Nephron (organoid): Measurements from ENCODE around the gene BCAS2.

Experiments used
- H3K27ac Mint-ChIP-seq, 3 experiments: 2 replicates each; pipeline ENCODE4 v1.8.0; 2020; ENCODE audit warnings: mixed read lengths in 3 of 3, mild to moderate bottlenecking in 2 of 3, moderate library complexity in 1 of 3
- H3K27me3 Mint-ChIP-seq: 2 replicates; pipeline ENCODE4 v1.8.0; 2021; ENCODE audit warnings: low read depth, mild to moderate bottlenecking, moderate library complexity, mixed read lengths
- H3K36me3 Mint-ChIP-seq: 2 replicates; pipeline ENCODE4 v1.8.0; 2020; ENCODE audit warnings: low read depth, mixed read lengths
- H3K4me1 Mint-ChIP-seq: 2 replicates; pipeline ENCODE4 v1.8.0; 2020; ENCODE audit warnings: mixed read lengths
- H3K4me3 Mint-ChIP-seq, 3 experiments: 2 replicates each; pipeline ENCODE4 v1.8.0; 2020; ENCODE audit warnings: mild to moderate bottlenecking in 3 of 3, mixed read lengths in 3 of 3, moderate library complexity in 2 of 3
- H3K9me3 Mint-ChIP-seq: 2 replicates; pipeline ENCODE4 v1.8.0; 2020; ENCODE audit warnings: mixed read lengths
- TF ChIP-seq, protein P1 (sequence below), 3 experiments: fragments of 200-600 bp; sonication (generic); IDR thresholded peaks; one replicate each; pipeline ENCODE4 v1.5.0; 2021; ENCODE audit warnings: antibody characterized with exemption in 3 of 3; ENCODE audit not compliant: unreplicated experiment in 3 of 3

Gene BCAS2

DNA sequence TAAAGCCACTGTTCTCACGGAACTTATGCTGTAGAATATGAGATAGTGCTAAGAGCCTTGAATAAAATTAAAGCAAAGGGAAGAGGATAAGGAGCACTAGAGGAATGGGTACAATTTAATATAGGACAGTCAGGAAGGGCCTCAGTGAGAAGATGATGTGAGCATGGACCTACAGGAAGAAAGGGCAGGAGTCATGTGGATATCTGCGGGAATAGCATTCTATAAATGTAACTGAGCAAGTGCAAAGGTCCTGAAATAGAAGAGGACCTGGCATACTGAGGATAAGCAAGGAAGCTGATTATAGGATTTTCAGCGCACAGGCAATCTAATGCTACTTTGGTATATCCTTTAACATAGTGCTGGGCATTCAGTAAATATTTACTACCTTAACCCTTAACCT, 12.6 kb upstream of the BCAS2 start:
- no peaks in the 10 kb centered on the region for H3K27me3 Mint-ChIP-seq
- no peak overlapping the region for H3K27ac Mint-ChIP-seq
- no peaks in the 10 kb centered on the region for H3K9me3 Mint-ChIP-seq
- TF ChIP-seq, protein P1, sequence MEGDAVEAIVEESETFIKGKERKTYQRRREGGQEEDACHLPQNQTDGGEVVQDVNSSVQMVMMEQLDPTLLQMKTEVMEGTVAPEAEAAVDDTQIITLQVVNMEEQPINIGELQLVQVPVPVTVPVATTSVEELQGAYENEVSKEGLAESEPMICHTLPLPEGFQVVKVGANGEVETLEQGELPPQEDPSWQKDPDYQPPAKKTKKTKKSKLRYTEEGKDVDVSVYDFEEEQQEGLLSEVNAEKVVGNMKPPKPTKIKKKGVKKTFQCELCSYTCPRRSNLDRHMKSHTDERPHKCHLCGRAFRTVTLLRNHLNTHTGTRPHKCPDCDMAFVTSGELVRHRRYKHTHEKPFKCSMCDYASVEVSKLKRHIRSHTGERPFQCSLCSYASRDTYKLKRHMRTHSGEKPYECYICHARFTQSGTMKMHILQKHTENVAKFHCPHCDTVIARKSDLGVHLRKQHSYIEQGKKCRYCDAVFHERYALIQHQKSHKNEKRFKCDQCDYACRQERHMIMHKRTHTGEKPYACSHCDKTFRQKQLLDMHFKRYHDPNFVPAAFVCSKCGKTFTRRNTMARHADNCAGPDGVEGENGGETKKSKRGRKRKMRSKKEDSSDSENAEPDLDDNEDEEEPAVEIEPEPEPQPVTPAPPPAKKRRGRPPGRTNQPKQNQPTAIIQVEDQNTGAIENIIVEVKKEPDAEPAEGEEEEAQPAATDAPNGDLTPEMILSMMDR (IDR thresholded peaks at IDR 0.05; ENCODE audit: unreplicated experiment in 3 of 3) = no peak
- no peaks in the 10 kb centered on the region for H3K4me1 Mint-ChIP-seq
- no peak overlapping the region for H3K4me3 Mint-ChIP-seq
- peaks cover 4% of the 10 kb centered on the region for H3K36me3 Mint-ChIP-seq

- TF ChIP-seq, protein P1 (IDR thresholded peaks at IDR 0.05; ENCODE audit: unreplicated experiment in 3 of 3) = no peak
- no peaks in the 10 kb centered on the region for H3K27me3 Mint-ChIP-seq
- H3K9me3 Mint-ChIP-seq = no peaks in the 10 kb centered on the region
- peaks cover 7% of the 10 kb centered on the region for H3K4me1 Mint-ChIP-seq
- no peak overlapping the region for H3K27ac Mint-ChIP-seq
- H3K4me3 Mint-ChIP-seq = no peak overlapping the region
- no peaks in the 10 kb centered on the region for H3K36me3 Mint-ChIP-seq
These were observed 7.7 kb upstream of the BCAS2 start for GRCh38 chr1:114589122-114589521.

GRCh38 chr1:114588196-114588689, 6.8 kb upstream of the BCAS2 start:
- Mint-ChIP-seq H3K36me3 (no peaks in the 10 kb centered on the region), H3K4me3 (no peak overlapping the region), H3K27ac (peak overlapping the region in 1 of 3 experiments; percentile 0), H3K9me3 (no peaks in the 10 kb centered on the region), H3K27me3 (no peaks in the 10 kb centered on the region), H3K4me1 (peaks cover 7% of the 10 kb centered on the region)
- TF ChIP-seq, protein P1 (IDR thresholded peaks at IDR 0.05; ENCODE audit: unreplicated experiment in 3 of 3) = no peak

DNA sequence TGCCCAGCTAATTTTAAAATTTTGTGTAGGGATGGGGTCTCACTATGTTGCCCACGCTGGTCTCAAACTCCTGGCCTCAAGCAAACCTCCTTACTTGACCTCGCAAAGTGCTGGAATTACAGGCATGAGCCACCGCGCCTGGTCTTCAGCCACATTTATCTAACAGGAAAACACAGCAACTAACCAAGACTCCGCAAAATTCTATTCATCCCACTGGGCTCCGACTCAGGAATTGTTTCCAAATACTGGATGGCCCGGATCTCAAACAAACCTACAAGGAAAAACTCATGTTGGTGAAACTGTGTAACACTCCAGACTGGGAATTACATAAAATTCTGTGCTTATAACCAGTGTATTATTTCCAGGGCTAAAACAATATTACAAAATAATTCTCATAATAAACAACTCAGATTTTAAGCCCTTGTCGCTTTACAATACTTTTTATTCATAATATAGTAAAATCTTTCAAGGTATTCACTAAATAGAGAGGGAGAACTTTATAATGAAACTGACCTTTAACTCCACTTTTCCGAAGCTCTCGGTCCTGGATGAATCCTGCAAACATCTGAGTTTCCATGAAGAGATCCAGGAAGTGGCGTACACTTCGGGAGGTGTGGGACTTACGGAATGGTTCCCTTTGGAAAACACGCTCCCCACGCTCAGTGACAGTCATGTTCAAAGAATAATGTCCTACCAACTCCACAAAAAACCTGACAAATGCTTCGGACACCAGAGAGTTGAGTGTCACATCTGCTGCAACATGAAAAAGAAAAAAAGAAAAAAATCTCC, 6.0 kb upstream of the BCAS2 start:
- no peak overlapping the region for H3K27ac Mint-ChIP-seq
- H3K36me3 Mint-ChIP-seq = no peaks in the 10 kb centered on the region
- H3K27me3 Mint-ChIP-seq = no peaks in the 10 kb centered on the region
- TF ChIP-seq, protein P1 (IDR thresholded peaks at IDR 0.05; ENCODE audit: unreplicated experiment in 3 of 3) = no peak
- no peak overlapping the region for H3K4me3 Mint-ChIP-seq
- H3K4me1 Mint-ChIP-seq = peaks cover 10% of the 10 kb centered on the region
- H3K9me3 Mint-ChIP-seq = no peaks in the 10 kb centered on the region

- Mint-ChIP-seq H3K4me3 (no peak overlapping the region), H3K9me3 (no peaks in the 10 kb centered on the region), H3K4me1 (peaks cover 15% of the 10 kb centered on the region), H3K27ac (no peak overlapping the region), H3K27me3 (no peaks in the 10 kb centered on the region), H3K36me3 (no peaks in the 10 kb centered on the region)
- TF ChIP-seq, protein P1 (IDR thresholded peaks at IDR 0.05; ENCODE audit: unreplicated experiment in 3 of 3) = no peak
These were observed 5.2 kb upstream of the BCAS2 start for GRCh38 chr1:114586513-114587047.
